HK-2 (cell line): ENCODE results near the gene GRIK4.

Experiments
- DNase-seq: peaks from one replicate; pipeline ENCODE4 v3.0.0-alpha.2; 2018; ENCODE audit not compliant: unreplicated experiment

The GRIK4 gene

DNA sequence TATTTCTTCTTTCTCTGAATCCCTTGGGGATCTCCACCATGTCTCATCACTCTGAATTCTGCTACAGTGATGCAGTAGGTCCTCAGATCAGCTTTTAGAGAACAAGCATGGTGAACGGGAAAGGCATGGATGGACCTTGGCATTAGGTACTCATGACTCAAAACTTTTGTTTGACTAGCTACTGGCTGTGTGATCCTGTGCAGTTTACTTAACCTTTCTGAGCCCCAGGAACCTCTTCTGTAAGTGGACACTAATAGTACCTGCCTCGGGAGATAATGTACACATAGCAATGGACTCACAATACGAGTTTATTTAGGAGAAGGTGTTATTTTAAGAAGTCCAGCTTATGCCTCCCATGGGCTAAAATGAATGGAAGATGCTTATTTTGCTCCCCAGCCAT is 327.7 kb downstream of the GRIK4 start:
- DNase-seq: no peak

DNA sequence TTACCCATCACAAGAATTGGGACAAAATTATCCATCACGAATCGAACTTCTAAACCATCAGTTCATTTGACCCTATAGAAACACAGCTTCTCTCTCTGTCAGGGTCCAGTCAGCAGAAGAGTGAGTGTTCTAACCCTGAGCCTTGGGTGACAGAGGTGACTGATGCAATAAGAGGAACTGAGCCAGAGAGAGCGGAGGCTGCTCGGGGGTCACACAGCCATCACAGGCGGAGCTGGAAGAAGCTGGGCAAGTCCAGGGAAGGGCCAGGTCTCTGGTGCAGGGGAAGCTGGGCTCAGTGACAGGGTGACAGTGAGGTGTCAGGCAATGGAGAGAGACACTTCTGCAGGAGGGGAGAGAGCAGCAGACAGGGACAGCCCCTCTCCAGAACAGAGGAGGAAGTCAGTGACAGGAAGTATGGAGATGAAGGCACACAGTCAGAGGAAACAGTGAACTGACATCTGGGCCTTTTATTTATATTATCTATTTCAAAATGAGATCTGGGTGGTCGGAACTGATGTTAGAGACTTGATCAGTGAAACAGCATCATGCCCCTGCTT is 328.4 kb downstream of the GRIK4 start:
- no peak for DNase-seq

GRCh38 chr11:120840661-120841060 is 329.1 kb downstream of the GRIK4 start:
- DNase-seq: no peak

DNA sequence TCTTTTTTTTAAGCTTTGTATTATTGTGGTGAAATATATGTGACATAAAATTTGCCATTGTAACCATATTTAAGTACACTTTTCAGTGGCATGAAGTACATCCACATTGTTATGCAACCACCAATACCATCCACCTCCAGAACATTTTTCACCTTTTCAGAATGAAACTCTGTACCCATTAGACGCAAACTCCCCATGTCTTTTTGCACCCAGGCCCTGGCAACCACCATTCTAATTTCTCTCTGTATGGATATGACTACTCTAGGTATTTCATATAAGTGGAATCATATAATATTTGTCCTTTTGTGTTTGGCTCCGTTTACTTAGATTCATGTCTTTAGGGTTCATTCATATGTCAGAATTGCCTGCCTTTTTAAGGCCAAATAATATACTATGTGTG is 329.5 kb downstream of the GRIK4 start:
- no peak for DNase-seq

- no peak for DNase-seq
Observed at GRCh38 chr11:120842195-120842594, 330.6 kb downstream of the GRIK4 start.

- DNase-seq: no peak
Observed at GRCh38 chr11:120853435-120853834, 341.9 kb downstream of the GRIK4 start.

- no peak for DNase-seq
Observed at GRCh38 chr11:120854988-120855387, 343.4 kb downstream of the GRIK4 start.

DNA sequence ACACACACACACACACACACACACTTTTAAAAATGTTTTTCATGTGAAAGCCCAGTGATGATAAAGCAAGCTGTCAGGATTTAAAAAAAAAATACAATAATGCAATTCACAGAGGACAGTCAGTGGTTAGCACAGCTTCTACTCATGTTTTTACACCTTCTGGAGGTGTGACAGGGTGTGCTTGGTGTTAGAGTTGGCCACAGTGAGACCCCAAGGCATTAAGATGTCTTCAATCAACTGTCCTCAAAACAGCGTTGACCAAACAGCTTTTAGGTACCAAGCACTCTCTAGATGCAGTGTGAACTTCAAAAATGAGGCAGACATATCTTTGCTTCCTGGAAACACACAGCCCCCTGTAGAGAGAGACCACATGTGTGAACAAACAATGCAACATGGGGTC is 346.0 kb downstream of the GRIK4 start:
- no peak for DNase-seq

GRCh38 chr11:120858740-120859139 is 347.2 kb downstream of the GRIK4 start:
- no peak for DNase-seq

GRCh38 chr11:120859552-120860295 is 348.2 kb downstream of the GRIK4 start:
- no peak for DNase-seq

DNA sequence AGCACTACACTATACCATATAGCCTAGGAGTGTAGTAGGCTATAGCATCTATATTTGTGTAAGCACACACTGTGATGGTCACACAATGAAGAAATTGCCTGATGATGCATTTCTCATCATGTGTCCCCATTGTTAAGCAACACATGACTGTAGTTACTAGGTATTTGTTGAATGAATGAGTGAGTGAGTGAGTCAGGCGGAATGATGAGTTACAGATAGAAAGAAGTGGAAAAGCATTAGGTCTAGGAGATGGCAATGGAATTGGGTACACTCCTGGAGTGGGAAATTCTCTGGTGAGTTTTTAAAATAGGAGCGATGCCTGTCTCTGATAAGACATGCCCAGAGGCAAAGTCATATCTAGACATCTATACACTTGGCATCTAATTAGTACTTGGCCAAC is 351.8 kb downstream of the GRIK4 start:
- DNase-seq: no peak

GRCh38 chr11:120867024-120867423 is 355.5 kb downstream of the GRIK4 start:
- no peak for DNase-seq

GRCh38 chr11:120867531-120867930 is 356.0 kb downstream of the GRIK4 start:
- DNase-seq: no peak

DNA sequence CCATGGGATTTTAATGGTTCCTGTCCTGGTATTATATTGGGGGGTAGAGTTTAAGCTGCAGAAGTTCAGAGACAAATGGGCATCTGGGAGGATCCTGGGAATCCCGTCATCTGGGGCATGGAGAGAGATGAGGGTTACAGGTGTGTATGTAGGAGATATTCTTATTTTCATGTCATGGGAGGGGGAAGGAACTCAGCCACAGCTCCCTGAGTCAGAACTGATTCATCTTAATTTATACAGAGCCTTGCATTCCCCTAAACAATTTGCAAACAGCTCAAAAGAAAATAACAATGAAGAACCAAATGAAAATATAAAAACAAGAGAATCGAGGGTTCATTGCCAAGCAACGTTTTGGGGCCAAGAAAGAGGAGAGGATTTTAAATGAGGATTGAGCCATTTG is 356.4 kb downstream of the GRIK4 start:
- DNase-seq: no peak

GRCh38 chr11:120869097-120869496 is 357.5 kb downstream of the GRIK4 start:
- no peak for DNase-seq

DNA sequence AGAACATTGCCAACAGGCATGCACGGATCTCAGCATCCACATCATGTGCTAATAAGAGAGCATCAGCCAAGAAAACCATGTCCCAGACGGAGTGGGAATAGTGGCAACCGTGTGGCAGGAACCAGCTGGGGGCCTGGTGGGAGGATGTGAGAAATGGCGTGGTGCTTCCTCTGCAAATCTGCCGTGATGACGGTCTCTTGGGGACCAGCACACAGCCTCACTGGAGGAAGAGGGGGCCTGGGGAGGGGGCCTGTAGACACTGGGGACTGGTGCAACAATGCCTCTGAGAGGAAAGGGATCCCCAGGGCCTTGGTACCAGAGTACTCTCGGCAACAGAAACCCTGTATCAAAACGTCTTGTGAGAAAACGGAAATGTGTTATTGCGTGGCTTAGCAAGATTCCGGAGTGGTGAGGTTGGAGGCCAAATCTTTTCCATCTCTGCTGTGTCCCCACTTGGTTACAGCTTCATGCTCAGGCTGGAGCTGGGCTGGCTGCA is 358.0 kb downstream of the GRIK4 start:
- no peak for DNase-seq

GRCh38 chr11:120871194-120871593 is 359.6 kb downstream of the GRIK4 start:
- no peak for DNase-seq

DNA sequence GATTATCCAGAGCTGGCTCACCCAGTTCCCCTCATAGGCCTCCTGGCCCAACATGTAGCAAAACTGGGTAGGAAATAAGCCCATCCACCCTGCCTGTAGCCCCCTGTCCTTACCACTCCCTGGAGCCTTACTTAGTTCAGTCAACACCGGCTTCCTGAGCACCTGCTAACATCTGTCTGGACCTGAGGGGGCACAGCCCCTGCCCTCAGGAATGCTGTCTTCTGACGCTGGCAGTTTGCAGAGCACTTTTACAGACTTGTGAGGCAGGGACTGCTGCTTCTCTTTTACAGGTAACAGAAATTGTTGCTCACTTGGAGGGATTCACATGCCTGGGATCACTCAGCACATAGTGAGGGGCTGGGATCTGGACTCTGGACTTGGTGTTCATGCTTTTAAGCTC is 360.4 kb downstream of the GRIK4 start:
- no peak for DNase-seq

DNA sequence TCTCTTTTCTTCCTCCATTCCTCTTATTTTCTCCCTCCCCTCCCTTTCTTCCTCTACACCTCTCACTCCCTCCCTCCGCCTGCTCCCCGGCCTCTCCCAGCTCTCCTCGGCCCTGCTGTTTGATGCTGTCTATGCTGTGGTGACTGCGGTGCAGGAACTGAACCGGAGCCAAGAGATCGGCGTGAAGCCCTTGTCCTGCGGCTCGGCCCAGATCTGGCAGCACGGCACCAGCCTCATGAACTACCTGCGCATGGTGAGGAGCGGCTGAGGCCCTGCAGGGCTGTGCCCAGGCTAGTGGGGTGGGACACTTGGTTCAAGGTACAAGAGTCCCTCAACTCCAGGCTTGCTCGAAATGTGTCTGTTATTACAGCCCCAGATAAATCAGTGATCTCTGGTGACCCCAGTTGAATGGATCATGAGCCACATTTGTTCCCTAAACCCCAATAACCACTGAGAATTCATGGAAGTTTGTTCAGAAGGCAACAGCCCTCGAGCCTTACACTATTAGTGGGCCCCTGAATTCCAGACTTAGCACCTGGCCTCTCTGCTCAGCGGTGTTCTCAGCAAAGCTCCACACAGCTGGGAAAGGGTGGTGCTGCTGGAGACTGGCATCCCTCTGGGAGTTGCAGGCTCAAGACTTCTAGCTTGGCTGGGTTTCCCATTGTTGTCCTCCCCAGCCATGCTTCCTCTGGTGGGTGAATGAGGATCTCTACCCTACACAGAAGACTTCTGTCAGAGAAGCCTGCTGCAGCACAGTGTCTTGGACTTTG is 362.6 kb downstream of the GRIK4 start:
- DNase-seq: no peak

DNA sequence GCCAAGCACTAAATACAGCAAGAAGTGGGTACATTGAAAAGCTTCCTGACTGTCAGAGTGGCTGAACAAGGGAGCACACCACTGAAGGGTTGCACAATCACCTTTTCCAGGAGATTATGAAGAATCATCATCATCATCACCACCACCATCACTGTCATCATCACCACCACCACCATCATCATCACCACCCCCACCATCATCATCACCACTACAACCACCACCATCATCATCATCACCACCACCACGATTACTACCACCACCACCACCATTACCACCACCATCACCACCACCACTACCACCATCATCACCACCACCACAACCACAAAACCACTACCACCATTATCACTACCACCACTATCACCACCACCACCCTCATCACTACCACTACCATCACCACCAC is 364.4 kb downstream of the GRIK4 start:
- no peak for DNase-seq

- DNase-seq: no peak
Observed at GRCh38 chr11:120877746-120878365, 366.3 kb downstream of the GRIK4 start.

DNA sequence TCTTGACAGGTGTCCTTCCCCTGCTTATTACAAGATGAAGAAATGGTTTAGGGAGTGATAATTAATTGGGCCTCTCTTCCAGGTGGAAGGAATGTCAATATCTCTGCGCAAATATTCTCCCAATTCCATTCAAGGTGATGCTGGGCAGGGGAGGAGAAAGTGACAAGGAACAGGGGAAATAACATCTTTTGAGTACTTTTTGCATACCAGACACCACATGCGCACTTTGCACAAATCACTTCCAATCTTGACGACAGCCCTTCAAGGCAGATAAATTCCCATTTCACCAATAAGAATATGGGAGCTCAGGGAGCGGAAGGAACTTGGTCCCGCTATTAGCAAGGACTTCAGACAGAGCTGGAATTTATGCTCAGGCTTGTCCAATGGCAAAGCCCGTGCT is 367.2 kb downstream of the GRIK4 start:
- no peak for DNase-seq
